H1 (cell line): ENCODE results near the gene LRRC72. TPM values are rescaled to one million over a fixed set of nuclear protein-coding genes. Genes with fewer than 3 reads are reported as not detected.

ENCODE experiments used
- CTCF ChIA-PET: fragments of 300-600 bp; sonication (Branson Sonifier 250); formaldehyde crosslinking; loops from one replicate; lab custom pipeline; 2021; ENCODE audit not compliant: partially characterized antibody; lab: Charles Lee
- POLR2A ChIA-PET: fragments of 300-600 bp; sonication (Branson Sonifier 250); formaldehyde crosslinking; loops from one replicate; lab custom pipeline; 2021; ENCODE audit warnings: inconsistent platforms; ENCODE audit not compliant: partially characterized antibody; lab: Charles Lee
- DNase-seq, 2 experiments: peaks; one replicate each; pipeline versions ENCODE4 v3.0.0 to v3.0.0-alpha.2; 2010 to 2022; ENCODE audit warnings: low spot score in 2 of 2, low read depth in 1 of 2, mixed read lengths in 1 of 2
- FAIRE-seq: peaks from 2 replicates; lab custom pipeline; 2011; peaks lifted over from hg19 to GRCh38; lab: Jason Lieb, UNC
- H2AFZ ChIP-seq: 2 replicates; pipeline ENCODE4 v1.8.1; 2012; ENCODE audit warnings: low read length, inconsistent platforms
- H2AK5ac ChIP-seq: 2 replicates; pipeline ENCODE4 v1.6.1; 2013; ENCODE audit warnings: low read depth, low read length
- H2BK120ac ChIP-seq: replicated peaks from 2 replicates; pipeline ENCODE3; 2013; ENCODE audit warnings: low read depth, low read length, inconsistent platforms
- H2BK12ac ChIP-seq: 2 replicates; pipeline ENCODE4 v1.6.1; 2013; ENCODE audit warnings: low read depth, low read length
- H2BK15ac ChIP-seq: 2 replicates; pipeline ENCODE4 v1.6.1; 2013; ENCODE audit warnings: low read length
- H2BK20ac ChIP-seq: 2 replicates; pipeline ENCODE4 v1.6.1; 2013; ENCODE audit warnings: low read length
- H2BK5ac ChIP-seq: 2 replicates; pipeline ENCODE4 v1.6.1; 2013; ENCODE audit warnings: low read depth, low read length
- H3K14ac ChIP-seq: 2 replicates; pipeline ENCODE4 v1.6.1; 2013; ENCODE audit warnings: inconsistent platforms; ENCODE audit not compliant: insufficient read length
- H3K18ac ChIP-seq: 2 replicates; pipeline ENCODE4 v1.6.1; 2013; ENCODE audit warnings: low read length; ENCODE audit errors: extremely low read depth
- H3K23ac ChIP-seq: 2 replicates; pipeline ENCODE4 v1.6.1; 2013; ENCODE audit warnings: inconsistent platforms; ENCODE audit not compliant: insufficient read length
- H3K23me2 ChIP-seq: 2 replicates; pipeline ENCODE4 v1.6.1; 2013; ENCODE audit warnings: low read depth, low read length
- H3K27ac ChIP-seq: 2 replicates; pipeline ENCODE4 v1.6.1; 2011; ENCODE audit warnings: low read depth, low read length, inconsistent platforms
- H3K27me3 ChIP-seq, 4 experiments: replicated peaks in 1 of 4; 1 replicate in 1 of 4; 2 replicates in 3 of 4; pipeline versions ENCODE4 v1.6.1 to v1.8.1; 2011 to 2013; ENCODE audit warnings: low read length in 3 of 4, mild to moderate bottlenecking in 3 of 4, inconsistent platforms in 2 of 4, mixed read lengths in 2 of 4, moderate library complexity in 1 of 4; ENCODE audit not compliant: control insufficient read depth in 3 of 4, insufficient read depth in 3 of 4; ENCODE audit errors: extremely low read depth in 1 of 4
- H3K36me3 ChIP-seq, 4 experiments: 2 replicates each; pipeline versions ENCODE4 v1.6.1 to v1.8.1; 2011 to 2013; ENCODE audit warnings: mild to moderate bottlenecking in 4 of 4, low read length in 3 of 4, moderate library complexity in 2 of 4, control low read depth in 1 of 4, inconsistent platforms in 1 of 4; ENCODE audit not compliant: insufficient read depth in 4 of 4, control insufficient read depth in 2 of 4
- H3K4ac ChIP-seq: replicated peaks from 2 replicates; pipeline ENCODE3; 2013; ENCODE audit warnings: low read length, low read depth, mixed read lengths, inconsistent platforms; ENCODE audit not compliant: insufficient read length
- H3K4me1 ChIP-seq, 4 experiments: replicated peaks in 1 of 4; 1 replicate in 1 of 4; 2 replicates in 3 of 4; pipeline versions ENCODE4 v1.6.1 to v1.8.1; 2011 to 2013; ENCODE audit warnings: low read length in 3 of 4, inconsistent platforms in 2 of 4, mixed read lengths in 1 of 4; ENCODE audit not compliant: insufficient read depth in 4 of 4, control insufficient read depth in 3 of 4
- H3K4me2 ChIP-seq, 2 experiments: 2 replicates each; pipeline versions ENCODE4 v1.6.1 to v1.8.1; 2011 to 2013; ENCODE audit warnings: low read depth in 2 of 2, low read length in 2 of 2, control low read depth in 1 of 2, inconsistent platforms in 1 of 2, mild to moderate bottlenecking in 1 of 2; ENCODE audit not compliant: insufficient read depth in 1 of 2
- H3K4me3 ChIP-seq, 4 experiments: fragments of 200-600, 300-600 bp in 1 of 4; sonication (generic), shearing (Covaris generic), sonication (Bioruptor Twin) in 1 of 4; 2 replicates each; pipeline versions ENCODE4 v1.5.1 to v1.8.1; 2011 to 2016; ENCODE audit warnings: low read length in 4 of 4, low read depth in 3 of 4, control low read depth in 2 of 4, inconsistent platforms in 2 of 4, mild to moderate bottlenecking in 2 of 4, mixed read lengths in 1 of 4, moderate library complexity in 1 of 4; ENCODE audit not compliant: insufficient read depth in 2 of 4; ENCODE audit errors: extremely low read depth in 1 of 4
- H3K56ac ChIP-seq: replicated peaks from 2 replicates; pipeline ENCODE3; 2013; ENCODE audit warnings: low read depth, mild to moderate bottlenecking, mixed read lengths, low read length, inconsistent platforms; ENCODE audit not compliant: insufficient read length
- H3K79me1 ChIP-seq: 2 replicates; pipeline ENCODE4 v1.6.1; 2013; ENCODE audit warnings: low read depth, low read length, control low read depth
- H3K79me2 ChIP-seq, 2 experiments: 2 replicates each; pipeline versions ENCODE4 v1.6.1 to v1.8.1; 2012 to 2013; ENCODE audit warnings: low read length in 2 of 2, mild to moderate bottlenecking in 2 of 2, inconsistent platforms in 1 of 2; ENCODE audit not compliant: insufficient read depth in 2 of 2, control insufficient read depth in 1 of 2
- H3K9ac ChIP-seq, 4 experiments: replicated peaks in 1 of 4; 1 replicate in 1 of 4; 2 replicates in 3 of 4; pipeline versions ENCODE4 v1.6.1 to v1.8.1; 2011 to 2013; ENCODE audit warnings: low read depth in 3 of 4, low read length in 3 of 4, control low read depth in 2 of 4, mild to moderate bottlenecking in 2 of 4, moderate library complexity in 2 of 4, inconsistent platforms in 1 of 4; ENCODE audit errors: extremely low read depth in 1 of 4
- H3K9me3 ChIP-seq, 2 experiments: 2 replicates each; pipeline versions ENCODE4 v1.6.1 to v1.8.1; 2012 to 2013; ENCODE audit warnings: mild to moderate bottlenecking in 2 of 2, moderate library complexity in 2 of 2, control low read depth in 1 of 2, inconsistent platforms in 1 of 2, low read depth in 1 of 2, low read length in 1 of 2, mixed read lengths in 1 of 2; ENCODE audit not compliant: insufficient read depth in 2 of 2
- H4K20me1 ChIP-seq, 2 experiments: replicated peaks in 1 of 2; 2 replicates each; pipeline versions ENCODE3 to v1.8.1; 2011 to 2013; ENCODE audit warnings: inconsistent platforms in 2 of 2, low read length in 2 of 2, mild to moderate bottlenecking in 1 of 2; ENCODE audit not compliant: insufficient read depth in 2 of 2, control insufficient read depth in 1 of 2
- H4K5ac ChIP-seq: 2 replicates; pipeline ENCODE4 v1.6.1; 2013; ENCODE audit warnings: low read length, low read depth, mixed read lengths, inconsistent platforms; ENCODE audit not compliant: insufficient read length
- H4K8ac ChIP-seq: 2 replicates; pipeline ENCODE4 v1.8.0; 2013; ENCODE audit warnings: mild to moderate bottlenecking, moderate library complexity, low read length, inconsistent platforms; ENCODE audit not compliant: insufficient read depth; ENCODE audit errors: extremely low read depth
- H4K91ac ChIP-seq: replicated peaks from 2 replicates; pipeline ENCODE3; 2013; ENCODE audit warnings: low read length, mixed read lengths, inconsistent platforms; ENCODE audit not compliant: insufficient read length
- NANOG ChIP-seq: IDR thresholded peaks from 2 replicates; pipeline ENCODE4 v1.6.1; 2011; ENCODE audit warnings: low read length, low read depth, mild to moderate bottlenecking, inconsistent platforms; ENCODE audit not compliant: insufficient read depth, poor library complexity, severe bottlenecking
- POU5F1 ChIP-seq: IDR thresholded peaks from 2 replicates; pipeline ENCODE4 v1.6.1; 2011; ENCODE audit warnings: low read depth, mild to moderate bottlenecking, low read length, moderate library complexity
- WGBS, 2 experiments: shearing (Covaris generic) in 1 of 2; methylation state at CpG; one replicate each; pipeline versions ENCODE4 v1.1.6 to v1.1.7; 2013 to 2015; ENCODE audit warnings: low lambda C conversion rate in 2 of 2, mixed read lengths in 2 of 2, inconsistent platforms in 1 of 2, low coverage in 1 of 2, missing lambda C conversion rate in 1 of 2; ENCODE audit not compliant: insufficient replicate concordance in 2 of 2, insufficient coverage in 1 of 2, insufficient read length in 1 of 2; ENCODE audit errors: extremely low coverage in 1 of 2, missing lambda C conversion rate in 1 of 2; 5-methylcytosine and 5-hydroxymethylcytosine counted together
- polyA plus RNA-seq, 7 experiments: library from polyadenylated mRNA; depleted of rRNA in 3 of 7; stranded (reverse) in 5 of 7; unstranded in 2 of 7; fragments of >200 nt in 5 of 7; fragments of 200-250 nt in 2 of 7; gene quantifications; 1 replicate in 5 of 7; 2 replicates in 1 of 7; 4 replicates in 1 of 7; pipeline versions ENCODE4 v1.2.1 to v1.2.3, GENCODE V29; 2011 to 2013; ENCODE audit warnings: missing spikeins in 2 of 7, mixed read lengths in 2 of 7
- total RNA-seq: library from RNA; stranded (reverse); fragmentation: NEBNext Ultra II Directional; extraction: Animal tissue kit (Norgen Biotek cat#: 25700); gene quantifications from 2 replicates; pipeline ENCODE4 v1.2.1, GENCODE V29; 2021

LRRC72 gene
- total and polyA plus RNA-seq, 2 of the 8 experiments (the other 6 are each of a cell fraction or from before 2014, with no cell fraction given) = not detected

- H2BK20ac ChIP-seq = no peak overlapping the region
- no peak overlapping the region for H3K4ac ChIP-seq
- no peak for TF ChIP-seq POU5F1
- no peak for TF ChIP-seq NANOG
- 88% methylated on average over 6 of the region's 6 CpGs; no CpG with 5 or more reads in 1 of the 2 experiments for WGBS, 2 experiments
- H4K5ac ChIP-seq = no peak overlapping the region
- H3K79me1 ChIP-seq = no peaks in the 10 kb centered on the region
- H3K23me2 ChIP-seq = no peaks in the 10 kb centered on the region
- DNase-seq (no peak), FAIRE-seq (no peak)
- H3K56ac ChIP-seq = no peak overlapping the region
- ChIA-PET POLR2A (interaction anchor here (1.0 kb wide), 1 partner anchor 58 kb away, joined by 3 read pairs; the partner anchor contains the start of genes ANKMY2 and BZW2), CTCF (interaction anchor here (0.6 to 2.4 kb wide), 5 partner anchors 23 to 252 kb away, joined by 3 to 7 read pairs (median 3); no protein-coding TSS in a partner anchor)
- no peak overlapping the region for H3K27ac ChIP-seq
- no peak overlapping the region for H2BK5ac ChIP-seq
- H3K9me3 ChIP-seq = 0 out of 4 replicates have a peak, but pooled peaks cover 0 to 3% of the 10 kb centered on the region in 2 experiments
- H3K23ac ChIP-seq = no peak overlapping the region
- no peak overlapping the region for H3K4me3 ChIP-seq
- H3K18ac ChIP-seq = no peak overlapping the region
- H4K91ac ChIP-seq = no peak overlapping the region
- H3K27me3 ChIP-seq = no peaks in the 10 kb centered on the region
- H2BK120ac ChIP-seq = no peak overlapping the region
- no peak overlapping the region for H3K4me2 ChIP-seq
- no peak overlapping the region for H4K8ac ChIP-seq
- no peak overlapping the region for H2BK15ac ChIP-seq
- no peaks in the 10 kb centered on the region for H3K79me2 ChIP-seq
- no peak overlapping the region for H2AK5ac ChIP-seq
- H3K36me3 ChIP-seq = no peaks in the 10 kb centered on the region
- H4K20me1 ChIP-seq = no peaks in the 10 kb centered on the region
- no peak overlapping the region for H3K9ac ChIP-seq
- no peaks in the 10 kb centered on the region for H3K4me1 ChIP-seq
- H2AFZ ChIP-seq = no peak overlapping the region
- no peak overlapping the region for H2BK12ac ChIP-seq
- H3K14ac ChIP-seq = no peak overlapping the region
Observed at GRCh38 chr7:16587790-16588189, 61.2 kb downstream of the LRRC72 start.
